Transverse colon (tissue), 4 donors: Measurements from ENCODE around the gene CCDC85C. TPM values are rescaled to one million over a fixed set of nuclear protein-coding genes. Genes with fewer than 3 reads are reported as not detected.

Source experiments
- DNase-seq: peaks from one replicate; pipeline ENCODE4 v3.0.0-alpha.2; 2019
- H3K27ac ChIP-seq, 4 donors: fragments of 200-600 bp; sonication (generic); 2 replicates each; pipeline ENCODE4 v1.5.1; 2016 to 2018; ENCODE audit warnings: inconsistent platforms in 4 of 4
- H3K27me3 ChIP-seq: fragments of 200-600 bp; sonication (generic); 2 replicates; pipeline ENCODE4 v1.5.1; 2017; ENCODE audit warnings: inconsistent platforms
- H3K36me3 ChIP-seq, 4 donors: fragments of 200-600 bp; sonication (generic); 2 replicates each; pipeline ENCODE4 v1.5.1; 2017 to 2019; ENCODE audit warnings: inconsistent platforms in 4 of 4
- H3K4me1 ChIP-seq, 4 donors: fragments of 200-600 bp; sonication (generic); 2 replicates each; pipeline ENCODE4 v1.5.1; 2017 to 2020; ENCODE audit warnings: inconsistent platforms in 4 of 4
- H3K4me3 ChIP-seq, 4 donors: fragments of 200-600 bp; sonication (generic); 1 replicate in 1 of 4; 2 replicates in 3 of 4; pipeline versions ENCODE4 v1.5.1 to v1.6.1; 2017 to 2019; ENCODE audit warnings: inconsistent platforms in 4 of 4
- H3K9me3 ChIP-seq, 2 donors: fragments of 200-600 bp; sonication (generic); 2 replicates each; pipeline ENCODE4 v1.5.1; 2017 to 2019; ENCODE audit warnings: inconsistent platforms in 2 of 2
- CTCF ChIP-seq, 5 experiments: fragments of 200-600 bp in 3 of 5; fragments of 450-650 bp in 2 of 5; sonication (generic) in 3 of 5; IDR thresholded peaks; 1 replicate in 2 of 5; 2 replicates in 3 of 5; pipeline ENCODE4 v1.5.1; 2016 to 2017; ENCODE audit warnings: antibody characterized with exemption in 5 of 5, inconsistent platforms in 3 of 5, mild to moderate bottlenecking in 2 of 5, moderate library complexity in 1 of 5
- EP300 ChIP-seq: sonication (generic); formaldehyde crosslinking; IDR thresholded peaks from one replicate; pipeline ENCODE4 v1.6.1; 2017; ENCODE audit warnings: antibody characterized with exemption, low read depth
- POLR2A ChIP-seq: fragments of 450-650 bp; IDR thresholded peaks from one replicate; pipeline ENCODE4 v1.6.1; 2016; ENCODE audit warnings: antibody characterized with exemption, mild to moderate bottlenecking, moderate library complexity
- POLR2AphosphoS5 ChIP-seq, 3 donors: sonication (generic); formaldehyde crosslinking; IDR thresholded peaks; one replicate each; pipeline ENCODE4 v1.6.1; 2016; ENCODE audit warnings: antibody characterized with exemption in 3 of 3
- WGBS, 2 donors: methylation state at CpG; one replicate each; pipeline ENCODE4 v1.1.5; 2018; ENCODE audit warnings: low coverage in 1 of 2; 5-methylcytosine and 5-hydroxymethylcytosine counted together
- in situ Hi-C, 4 donors: fragments of 200-750 bp; cut with MboI; loops; one replicate each; pipeline versions ENCODE4 v1.15.0 to v1.15.1; 2017; ENCODE audit warnings: low sequenced_read_pairs in 3 of 4, low pct_ligation_motif_present in 1 of 4, low pct_unique_long_range_greater_than_20kb in 1 of 4
- intact Hi-C: fragments of 100-400 bp; cut with DNase I; formaldehyde crosslinking; loops from one replicate; pipeline ENCODE4 v1.15.1; 2023; ENCODE audit warnings: low total_unique reads
- total RNA-seq, 4 donors: library from RNA; depleted of rRNA; stranded (reverse); fragments of >200 nt; gene quantifications; one replicate each; pipeline ENCODE4 v1.1.0, GENCODE V29; 2016

The CCDC85C gene
- total RNA-seq, 4 donors from 2014 or later, result 19.3 to 55.4 (median 45.7) TPM

GRCh38 chr14:99509871-99510555 is 94.0 kb downstream of the CCDC85C start:
- Histone ChIP-seq H3K4me1 (peaks cover 0 to 10% (median 4%) of the 10 kb centered on the region in 4 donors), H3K4me3 (no peak overlapping the region), H3K9me3 (no peaks in the 10 kb centered on the region), H3K27ac (no peak overlapping the region), H3K36me3 (peaks cover 0 to 37% (median 17%) of the 10 kb centered on the region in 4 donors), H3K27me3 (no peaks in the 10 kb centered on the region)
- intact Hi-C loops (no loop called here), in situ Hi-C loops (loop anchor here in 1 of 4 donors (25.0 kb wide), 1 partner anchor 102 kb away; the partner anchor contains the start of gene CCDC85C)
- WGBS, 2 donors, result 90% methylated on average over 23 of the region's 27 CpGs; no CpG with 5 or more reads in 1 of the 2 donors
- TF ChIP-seq POLR2AphosphoS5 (IDR thresholded peaks at IDR 0.05), result no peak
- no peak for DNase-seq

- intact Hi-C loops, result no loop called here
- no peaks in the 10 kb centered on the region for H3K9me3 ChIP-seq
- 81% methylated on average over 23 of the region's 23 CpGs; no CpG with 5 or more reads in 1 of the 2 donors for WGBS, 2 donors
- in situ Hi-C loops, result loop anchor here in 1 of 4 donors (25.0 kb wide), 1 partner anchor 103 kb away; the partner anchor contains the start of gene CCDC85C
- H3K27me3 ChIP-seq, result no peaks in the 10 kb centered on the region
- H3K4me3 ChIP-seq, result no peak overlapping the region
- no peak overlapping the region for H3K27ac ChIP-seq
- DNase-seq, result no peak
- peaks cover 0 to 10% (median 4%) of the 10 kb centered on the region in 4 donors for H3K4me1 ChIP-seq
- TF ChIP-seq POLR2AphosphoS5 (IDR thresholded peaks at IDR 0.05), result no peak
- TF ChIP-seq CTCF (IDR thresholded peaks at IDR 0.05), result no peak
- no peak for TF ChIP-seq EP300
- no peak for TF ChIP-seq POLR2A
- peaks cover 0 to 45% (median 20%) of the 10 kb centered on the region in 4 donors for H3K36me3 ChIP-seq
Measured at GRCh38 chr14:99508896-99509629, 94.9 kb downstream of the CCDC85C start.

- no peak for DNase-seq
- H3K27ac ChIP-seq, result no peak overlapping the region
- intact Hi-C loops, result no loop called here
Measured at GRCh38 chr14:99507860-99508640, 96.0 kb downstream of the CCDC85C start.

More at GRCh38 chr14:99507860-99508640, 96.0 kb downstream of the CCDC85C start:
- WGBS, 2 donors, result 96 to 100% methylated on average over 6 to 13 of the region's 13 CpGs
- peaks cover 0 to 56% (median 25%) of the 10 kb centered on the region in 4 donors for H3K36me3 ChIP-seq
- in situ Hi-C loops, result loop anchor here in 1 of 4 donors (25.0 kb wide), 1 partner anchor 104 kb away; the partner anchor contains the start of gene CCDC85C
- no peaks in the 10 kb centered on the region for H3K9me3 ChIP-seq
- TF ChIP-seq EP300 (no peak), POLR2A (no peak), CTCF (IDR thresholded peaks at IDR 0.05) (no peak), POLR2AphosphoS5 (IDR thresholded peaks at IDR 0.05) (no peak)
- peaks cover 0 to 10% (median 4%) of the 10 kb centered on the region in 4 donors for H3K4me1 ChIP-seq
- H3K4me3 ChIP-seq, result no peak overlapping the region
- H3K27me3 ChIP-seq, result no peaks in the 10 kb centered on the region
